GM19099 (cell line): Measurements from ENCODE around the gene PTTG1IP2.

Source experiments
- POLR2A ChIP-seq: IDR thresholded peaks from 3 replicates; pipeline ENCODE4 v1.6.1; 2011; ENCODE audit warnings: low read depth; ENCODE audit not compliant: insufficient read length; ENCODE audit errors: extremely low read depth

The PTTG1IP2 gene

DNA sequence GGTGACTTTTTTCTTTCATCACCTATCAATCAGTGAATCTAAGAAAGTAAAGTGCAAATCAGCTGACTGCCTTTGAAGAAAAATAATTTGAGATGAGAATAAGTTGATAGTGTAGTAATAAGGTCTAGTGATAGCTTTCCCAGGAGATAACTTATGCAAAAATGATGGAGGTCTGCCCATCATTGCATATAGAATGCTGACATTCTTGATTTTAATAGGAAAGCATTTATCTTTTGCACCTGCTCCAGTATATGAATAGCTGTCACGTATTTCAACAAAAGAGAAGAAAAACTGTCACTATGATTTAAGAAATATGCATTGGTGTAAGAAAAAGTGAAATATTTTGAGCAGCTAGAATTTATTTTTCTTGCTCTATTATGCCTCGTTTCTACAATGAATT lies 46.8 kb downstream of the PTTG1IP2 start:
- TF ChIP-seq POLR2A: no peak

DNA sequence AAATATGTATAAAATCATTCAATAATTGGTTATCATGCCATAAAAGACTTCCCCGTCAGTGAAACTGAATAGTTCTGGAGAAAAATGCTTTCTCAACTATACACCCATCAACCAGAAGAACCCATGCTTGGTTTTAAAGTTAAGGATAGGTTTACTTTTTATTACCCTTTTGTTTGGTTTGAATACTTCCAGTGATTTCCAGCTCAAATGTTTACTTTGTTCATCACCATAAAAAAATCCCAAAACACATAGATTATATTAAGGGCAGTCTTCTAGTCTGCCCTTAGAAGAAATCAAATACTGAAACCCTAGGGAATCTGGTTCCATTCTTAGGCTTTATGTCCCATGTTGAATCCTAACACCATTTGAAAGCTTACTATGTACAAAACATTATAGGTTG lies 49.2 kb downstream of the PTTG1IP2 start:
- TF ChIP-seq POLR2A: no peak

DNA sequence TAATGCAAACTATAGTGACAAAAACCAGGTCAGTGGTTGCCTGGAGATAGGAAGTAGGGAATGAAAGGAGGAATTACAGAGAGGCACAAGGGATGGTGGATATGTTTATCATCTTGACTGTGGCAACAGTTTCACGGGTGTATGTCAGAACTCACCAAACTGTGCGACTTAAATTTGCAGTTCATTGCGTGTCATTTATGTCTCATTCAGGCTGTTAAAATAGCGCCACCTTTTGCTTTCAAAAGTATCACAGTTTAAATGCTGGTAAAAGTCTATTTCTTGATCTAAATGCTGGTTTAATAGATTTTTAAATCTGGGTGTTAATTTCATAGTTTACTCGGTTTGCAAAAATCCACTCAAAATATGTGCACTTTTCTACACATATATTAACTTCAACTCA lies 51.0 kb downstream of the PTTG1IP2 start:
- TF ChIP-seq POLR2A: no peak

DNA sequence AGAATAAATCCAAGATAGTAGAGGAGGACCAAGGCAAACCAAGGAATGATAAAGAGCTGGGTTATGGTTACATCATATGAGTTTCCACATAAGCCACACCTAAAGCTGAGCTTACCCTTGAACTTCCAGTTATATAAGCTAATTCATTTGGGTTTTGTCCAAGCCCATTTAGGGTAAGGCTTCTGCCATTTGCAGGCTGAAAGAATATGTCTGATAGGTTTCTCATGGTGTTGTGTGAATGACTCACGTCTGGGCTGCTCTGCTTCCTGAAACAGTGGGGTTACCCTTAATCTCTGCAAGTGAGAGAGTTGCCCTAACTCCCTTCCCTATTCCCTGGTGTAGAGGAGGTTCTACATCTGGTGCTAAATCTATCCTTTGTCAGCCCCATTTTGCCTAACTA lies 60.8 kb downstream of the PTTG1IP2 start:
- TF ChIP-seq POLR2A: no peak

DNA sequence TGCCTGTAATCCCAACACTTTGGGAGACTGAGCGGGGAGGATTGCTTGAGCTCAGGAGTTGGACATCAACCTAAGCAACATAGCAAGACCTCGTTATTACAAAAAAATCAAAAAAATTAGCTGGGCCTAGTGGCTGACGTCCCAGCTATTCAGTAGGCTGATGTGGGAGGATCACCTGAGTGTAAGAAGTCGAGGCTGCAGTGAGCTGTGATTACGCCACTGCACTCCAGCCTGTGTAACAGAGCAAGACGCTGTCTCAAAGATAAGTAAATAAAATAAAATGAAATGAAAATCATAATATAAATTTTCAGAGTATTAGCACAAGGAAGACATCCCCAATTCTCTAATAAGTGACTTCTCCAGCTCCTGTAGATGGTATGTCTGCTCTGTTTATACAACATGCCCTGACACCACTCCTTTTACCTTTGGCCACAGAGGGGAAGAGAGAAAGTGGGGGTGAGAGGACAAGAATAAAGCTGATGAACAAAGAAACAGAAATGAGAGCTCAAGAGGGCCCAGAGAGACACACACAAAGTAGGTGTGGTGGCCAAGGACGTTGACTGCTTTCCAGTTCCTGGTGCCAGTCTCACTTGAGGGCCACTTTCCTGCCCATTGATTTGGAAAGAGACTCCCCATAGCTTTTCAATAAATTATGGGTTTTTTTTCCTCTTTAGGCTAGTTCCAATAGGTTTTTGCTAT lies 62.9 kb downstream of the PTTG1IP2 start:
- no peak for TF ChIP-seq POLR2A

DNA sequence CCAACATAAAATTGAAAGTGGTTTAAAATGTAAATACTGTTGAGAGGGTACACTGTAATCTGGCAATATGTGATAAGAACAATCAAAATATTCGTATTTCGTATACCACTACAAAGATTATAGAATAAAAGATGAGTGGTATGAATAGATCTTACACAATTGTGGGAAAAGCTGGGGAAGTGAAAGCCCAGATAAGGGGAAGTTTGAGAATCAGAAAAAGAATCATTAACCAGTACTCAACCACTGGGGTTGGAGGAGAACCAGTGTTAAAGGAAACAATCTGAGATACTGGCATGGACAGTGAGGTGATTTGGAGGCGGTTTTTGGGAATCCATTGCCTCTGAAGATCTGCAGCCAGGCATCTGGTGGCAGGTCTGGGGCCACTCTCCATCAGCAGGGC lies 67.0 kb downstream of the PTTG1IP2 start:
- TF ChIP-seq POLR2A: no peak

DNA sequence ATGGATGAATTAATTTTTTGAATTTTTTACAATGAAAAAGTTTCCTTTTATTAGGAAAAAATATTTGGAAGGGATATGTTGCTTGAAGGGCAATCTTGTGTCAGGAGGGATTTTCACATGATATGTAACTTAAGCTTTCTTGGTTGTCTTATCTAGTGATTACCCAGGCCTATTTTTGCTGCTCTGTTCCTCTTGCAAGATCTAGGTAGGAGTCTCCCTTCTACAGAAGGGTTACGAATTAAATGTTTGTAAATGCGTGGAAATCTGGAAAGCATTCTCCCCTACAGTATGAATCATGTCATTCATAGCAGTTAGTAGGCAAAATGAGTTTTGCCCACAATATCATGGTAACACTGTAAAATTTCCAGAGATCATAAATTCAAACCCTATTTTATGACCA lies 69.0 kb downstream of the PTTG1IP2 start:
- TF ChIP-seq POLR2A: no peak

DNA sequence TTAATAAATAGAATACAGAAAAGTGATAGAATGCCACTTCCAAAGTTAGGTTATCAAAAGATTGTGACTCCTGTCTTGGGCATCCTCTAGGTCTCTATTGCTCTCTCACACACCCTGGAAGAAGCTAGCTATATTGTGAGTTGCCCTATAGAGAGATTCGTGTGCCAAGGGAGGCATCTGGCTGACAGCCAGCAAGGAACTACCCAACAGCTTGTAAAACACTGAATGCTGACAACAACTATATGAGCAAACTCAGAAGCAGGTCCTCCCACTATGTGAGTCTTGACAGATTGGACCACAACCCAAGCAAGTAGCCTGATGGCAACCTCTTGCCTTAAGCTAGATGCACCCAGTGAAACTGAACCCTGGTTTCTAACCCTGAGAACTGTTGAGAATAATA lies 71.0 kb downstream of the PTTG1IP2 start:
- no peak for TF ChIP-seq POLR2A

DNA sequence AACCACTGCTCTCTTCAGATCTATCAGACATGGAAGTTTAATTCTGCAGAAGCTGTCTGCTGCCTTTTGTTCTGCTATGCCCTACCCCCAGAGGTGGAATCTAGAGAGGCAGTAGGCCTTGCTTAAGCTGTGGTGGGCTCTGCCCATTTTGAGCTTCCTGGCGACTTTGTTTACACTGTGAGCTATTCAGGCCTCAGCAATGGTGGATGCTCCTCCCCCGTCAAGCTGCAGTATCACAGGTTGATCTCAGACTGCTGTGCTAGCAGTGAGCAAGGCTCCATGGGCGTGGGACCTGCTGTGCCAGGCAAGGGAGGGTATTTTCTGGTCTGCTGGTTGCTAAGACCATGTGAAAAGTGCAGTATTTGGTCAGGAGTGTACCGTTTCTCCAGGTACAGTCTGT lies 81.6 kb downstream of the PTTG1IP2 start:
- TF ChIP-seq POLR2A: no peak

DNA sequence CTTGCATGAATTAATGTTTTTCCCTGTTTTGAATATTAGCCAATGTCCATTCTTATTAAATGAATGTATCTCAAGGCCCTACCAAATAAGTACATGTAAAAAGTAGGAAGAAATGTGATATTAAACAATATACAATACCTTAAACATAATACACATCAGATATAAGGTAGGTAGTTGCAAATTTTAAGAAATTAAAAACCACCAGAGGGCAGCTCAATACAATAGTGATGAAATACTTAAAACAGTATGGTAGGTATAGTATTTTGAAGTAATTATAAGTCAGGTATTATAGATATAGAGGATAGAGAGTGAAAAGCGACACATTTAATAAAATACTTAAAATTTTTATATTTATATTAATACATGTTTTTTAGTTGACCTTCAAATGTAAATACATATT lies 83.1 kb downstream of the PTTG1IP2 start:
- no peak for TF ChIP-seq POLR2A

DNA sequence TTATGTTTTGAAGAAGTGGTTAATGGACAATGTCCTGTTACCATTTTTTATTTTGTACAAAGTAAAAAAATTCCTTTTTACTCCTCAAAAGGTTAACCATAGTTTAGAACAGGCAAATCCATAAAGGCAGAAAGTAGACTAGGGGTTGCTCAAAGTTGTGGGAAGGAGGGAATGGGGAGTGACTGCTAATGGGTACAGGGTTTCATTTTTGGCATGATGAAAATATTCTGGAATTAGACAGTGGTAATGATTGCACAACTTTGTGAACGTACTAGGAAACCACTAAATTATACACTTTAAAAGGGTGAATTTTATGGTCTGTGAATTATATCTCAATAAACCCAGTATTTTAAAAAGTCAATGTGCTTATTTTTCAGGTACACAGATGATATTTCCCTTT lies 91.3 kb downstream of the PTTG1IP2 start:
- TF ChIP-seq POLR2A: no peak
